ENCODE data around the gene CAMTA1. TPM values are rescaled to one million over a fixed set of nuclear protein-coding genes. Genes with fewer than 3 reads are reported as not detected.

CAMTA1 gene
- total RNA-seq, 1 experiment from 2014 or later = 82.2 TPM

DNA sequence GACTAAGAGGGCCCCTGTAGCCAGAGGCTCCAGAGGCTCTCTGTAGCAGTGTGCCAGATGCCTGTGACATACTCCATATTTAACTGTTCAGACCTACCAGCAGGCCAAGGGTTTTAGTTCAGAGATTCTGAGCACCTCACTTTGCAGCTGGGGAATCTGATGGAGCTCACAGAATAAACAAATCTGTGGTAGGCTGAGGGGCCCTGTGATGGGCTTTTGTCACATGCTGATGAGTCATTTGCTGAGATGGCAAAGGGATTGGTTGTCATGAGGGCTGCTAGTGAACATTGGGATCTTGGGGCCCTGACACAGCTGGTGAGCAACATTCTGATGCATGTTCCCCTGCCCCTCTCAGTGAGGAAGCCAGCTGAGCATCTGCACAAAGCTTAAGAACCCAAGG, 482.2 kb downstream of the CAMTA1 start:
- H3K27me3 ChIP-seq (ENCODE audit: control insufficient read depth, insufficient read depth, low read length) = no peaks in the 10 kb centered on the region
- intact Hi-C loops (cut with micrococcal nuclease; ENCODE audit: unreplicated experiment) (no loop called here), in situ Hi-C loops (cut with HindIII; ENCODE audit: low pct_unique_long_range_greater_than_20kb, low sequenced_read_pairs) (no loop called here)
- H3K36me3 ChIP-seq (ENCODE audit: control insufficient read depth, insufficient read depth, low read length) = no peaks in the 10 kb centered on the region
- POLR2A ChIA-PET = no interaction called here
- BruUV-seq (replicated peaks) = no TSS peak
- no peak for TF ChIP-seq POLR2AphosphoS5 (IDR thresholded peaks at IDR 0.05; ENCODE audit: low read depth, low read length)
- CTCF ChIA-PET = no interaction called here
- ATAC-seq (no peak), DNase-seq (ENCODE audit: low read depth, low spot score) (no peak)
- no peak overlapping the region for H3K4me3 ChIP-seq (ENCODE audit: low read depth in 2 of 2, low read length in 2 of 2)
- H3K4me1 ChIP-seq (ENCODE audit: control insufficient read depth, insufficient read depth, low read length) = peaks cover 21% of the 10 kb centered on the region
- no peak overlapping the region for H3K27ac ChIP-seq (ENCODE audit: low read length)
- peaks cover 14% of the 10 kb centered on the region; the same call in 1 of the 2 replicates for H3K9me3 ChIP-seq (ENCODE audit: control insufficient read depth, insufficient read depth, low read depth, low read length)

DNA sequence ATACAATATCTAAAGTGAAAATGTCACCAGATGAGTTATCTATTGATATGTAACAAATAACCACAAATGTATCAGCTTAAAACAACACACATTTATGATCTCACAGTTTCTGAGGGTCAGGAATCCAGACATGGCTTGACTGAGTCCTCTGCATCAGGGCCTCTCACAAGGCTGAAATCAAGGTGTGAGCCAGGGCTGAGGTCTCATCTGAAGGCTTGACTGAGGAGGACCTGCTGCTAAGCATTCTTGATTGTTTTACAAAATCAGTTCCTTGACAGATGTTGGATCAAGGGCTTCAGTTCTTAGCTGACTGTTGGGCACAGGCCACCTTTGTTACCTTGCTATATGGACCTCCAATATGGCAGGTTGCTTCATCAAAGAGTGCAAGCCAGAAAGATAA, 483.7 kb downstream of the CAMTA1 start:
- CTCF ChIA-PET = no interaction called here
- ATAC-seq (no peak), DNase-seq (ENCODE audit: low read depth, low spot score) (no peak)
- no peaks in the 10 kb centered on the region for H3K27me3 ChIP-seq (ENCODE audit: control insufficient read depth, insufficient read depth, low read length)
- TF ChIP-seq TCF7L2 (IDR thresholded peaks at IDR 0.05; ENCODE audit: low read depth, low read length) (no peak), SIN3A (IDR thresholded peaks at IDR 0.05; ENCODE audit: borderline replicate concordance, insufficient read depth, low read depth, low read length) (no peak), POLR2AphosphoS5 (IDR thresholded peaks at IDR 0.05; ENCODE audit: low read depth, low read length) (no peak)
- TF ChIP-seq, protein P1, sequence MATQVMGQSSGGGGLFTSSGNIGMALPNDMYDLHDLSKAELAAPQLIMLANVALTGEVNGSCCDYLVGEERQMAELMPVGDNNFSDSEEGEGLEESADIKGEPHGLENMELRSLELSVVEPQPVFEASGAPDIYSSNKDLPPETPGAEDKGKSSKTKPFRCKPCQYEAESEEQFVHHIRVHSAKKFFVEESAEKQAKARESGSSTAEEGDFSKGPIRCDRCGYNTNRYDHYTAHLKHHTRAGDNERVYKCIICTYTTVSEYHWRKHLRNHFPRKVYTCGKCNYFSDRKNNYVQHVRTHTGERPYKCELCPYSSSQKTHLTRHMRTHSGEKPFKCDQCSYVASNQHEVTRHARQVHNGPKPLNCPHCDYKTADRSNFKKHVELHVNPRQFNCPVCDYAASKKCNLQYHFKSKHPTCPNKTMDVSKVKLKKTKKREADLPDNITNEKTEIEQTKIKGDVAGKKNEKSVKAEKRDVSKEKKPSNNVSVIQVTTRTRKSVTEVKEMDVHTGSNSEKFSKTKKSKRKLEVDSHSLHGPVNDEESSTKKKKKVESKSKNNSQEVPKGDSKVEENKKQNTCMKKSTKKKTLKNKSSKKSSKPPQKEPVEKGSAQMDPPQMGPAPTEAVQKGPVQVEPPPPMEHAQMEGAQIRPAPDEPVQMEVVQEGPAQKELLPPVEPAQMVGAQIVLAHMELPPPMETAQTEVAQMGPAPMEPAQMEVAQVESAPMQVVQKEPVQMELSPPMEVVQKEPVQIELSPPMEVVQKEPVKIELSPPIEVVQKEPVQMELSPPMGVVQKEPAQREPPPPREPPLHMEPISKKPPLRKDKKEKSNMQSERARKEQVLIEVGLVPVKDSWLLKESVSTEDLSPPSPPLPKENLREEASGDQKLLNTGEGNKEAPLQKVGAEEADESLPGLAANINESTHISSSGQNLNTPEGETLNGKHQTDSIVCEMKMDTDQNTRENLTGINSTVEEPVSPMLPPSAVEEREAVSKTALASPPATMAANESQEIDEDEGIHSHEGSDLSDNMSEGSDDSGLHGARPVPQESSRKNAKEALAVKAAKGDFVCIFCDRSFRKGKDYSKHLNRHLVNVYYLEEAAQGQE (IDR thresholded peaks at IDR 0.05; ENCODE audit: insufficient read depth in 1 of 2, low read depth in 2 of 2, low read length in 1 of 2) = no peak
- TF ChIP-seq, protein P2, sequence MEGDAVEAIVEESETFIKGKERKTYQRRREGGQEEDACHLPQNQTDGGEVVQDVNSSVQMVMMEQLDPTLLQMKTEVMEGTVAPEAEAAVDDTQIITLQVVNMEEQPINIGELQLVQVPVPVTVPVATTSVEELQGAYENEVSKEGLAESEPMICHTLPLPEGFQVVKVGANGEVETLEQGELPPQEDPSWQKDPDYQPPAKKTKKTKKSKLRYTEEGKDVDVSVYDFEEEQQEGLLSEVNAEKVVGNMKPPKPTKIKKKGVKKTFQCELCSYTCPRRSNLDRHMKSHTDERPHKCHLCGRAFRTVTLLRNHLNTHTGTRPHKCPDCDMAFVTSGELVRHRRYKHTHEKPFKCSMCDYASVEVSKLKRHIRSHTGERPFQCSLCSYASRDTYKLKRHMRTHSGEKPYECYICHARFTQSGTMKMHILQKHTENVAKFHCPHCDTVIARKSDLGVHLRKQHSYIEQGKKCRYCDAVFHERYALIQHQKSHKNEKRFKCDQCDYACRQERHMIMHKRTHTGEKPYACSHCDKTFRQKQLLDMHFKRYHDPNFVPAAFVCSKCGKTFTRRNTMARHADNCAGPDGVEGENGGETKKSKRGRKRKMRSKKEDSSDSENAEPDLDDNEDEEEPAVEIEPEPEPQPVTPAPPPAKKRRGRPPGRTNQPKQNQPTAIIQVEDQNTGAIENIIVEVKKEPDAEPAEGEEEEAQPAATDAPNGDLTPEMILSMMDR (IDR thresholded peaks at IDR 0.05) = no peak
- H3K27ac ChIP-seq (ENCODE audit: low read length) = no peak overlapping the region
- intact Hi-C loops (cut with micrococcal nuclease; ENCODE audit: unreplicated experiment) = no loop called here
- H3K4me1 ChIP-seq (ENCODE audit: control insufficient read depth, insufficient read depth, low read length) = peaks cover 18% of the 10 kb centered on the region
- H3K9me3 ChIP-seq (ENCODE audit: control insufficient read depth, insufficient read depth, low read depth, low read length) = peaks cover 14% of the 10 kb centered on the region; the same call in 1 of the 2 replicates
- in situ Hi-C loops (cut with HindIII; ENCODE audit: low pct_unique_long_range_greater_than_20kb, low sequenced_read_pairs) = no loop called here
- H3K4me3 ChIP-seq (ENCODE audit: low read depth in 2 of 2, low read length in 2 of 2) = no peak overlapping the region
- BruUV-seq (replicated peaks) = no TSS peak
- H3K36me3 ChIP-seq (ENCODE audit: control insufficient read depth, insufficient read depth, low read length) = no peaks in the 10 kb centered on the region
- POLR2A ChIA-PET = no interaction called here

DNA sequence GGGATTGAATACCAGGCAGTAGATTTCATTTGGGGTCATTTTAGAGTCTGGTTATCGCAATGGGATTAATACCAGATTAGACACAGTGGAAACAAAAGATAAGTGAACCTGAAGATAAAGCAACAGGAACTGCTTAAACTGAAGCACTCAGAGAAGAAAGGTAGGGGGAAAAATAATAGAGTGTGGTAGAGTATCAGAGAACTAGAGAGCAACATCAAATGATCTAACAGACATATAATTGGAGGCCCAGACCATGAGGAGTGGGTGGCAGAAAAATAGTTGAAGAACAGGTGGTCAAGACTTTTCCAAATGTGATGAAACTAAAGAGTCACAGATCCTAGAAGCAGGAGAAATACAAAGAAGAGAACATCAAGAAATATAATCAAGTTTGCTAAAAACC, 484.3 kb downstream of the CAMTA1 start:
- Histone ChIP-seq H3K36me3 (ENCODE audit: control insufficient read depth, insufficient read depth, low read length) (no peaks in the 10 kb centered on the region), H3K4me3 (ENCODE audit: low read depth in 2 of 2, low read length in 2 of 2) (no peak overlapping the region), H3K9me3 (ENCODE audit: control insufficient read depth, insufficient read depth, low read depth, low read length) (peaks cover 14% of the 10 kb centered on the region; the same call in 1 of the 2 replicates), H3K4me1 (ENCODE audit: control insufficient read depth, insufficient read depth, low read length) (peaks cover 14% of the 10 kb centered on the region), H3K27ac (ENCODE audit: low read length) (no peak overlapping the region), H3K27me3 (ENCODE audit: control insufficient read depth, insufficient read depth, low read length) (no peaks in the 10 kb centered on the region)
- intact Hi-C loops (cut with micrococcal nuclease; ENCODE audit: unreplicated experiment) (no loop called here), in situ Hi-C loops (cut with HindIII; ENCODE audit: low pct_unique_long_range_greater_than_20kb, low sequenced_read_pairs) (no loop called here)
- TF ChIP-seq SIN3A (IDR thresholded peaks at IDR 0.05; ENCODE audit: borderline replicate concordance, insufficient read depth, low read depth, low read length) = no peak
- TF ChIP-seq, protein P2 (IDR thresholded peaks at IDR 0.05) = no peak
- no peak for TF ChIP-seq POLR2AphosphoS5 (IDR thresholded peaks at IDR 0.05; ENCODE audit: low read depth, low read length)
- TF ChIP-seq, protein P1 (IDR thresholded peaks at IDR 0.05; ENCODE audit: insufficient read depth in 1 of 2, low read depth in 2 of 2, low read length in 1 of 2) = no peak
- no peak for TF ChIP-seq TCF7L2 (IDR thresholded peaks at IDR 0.05; ENCODE audit: low read depth, low read length)
- no TSS peak for BruUV-seq (replicated peaks)
- ATAC-seq = no peak
- DNase-seq (ENCODE audit: low read depth, low spot score) = no peak
- CTCF ChIA-PET = no interaction called here
- POLR2A ChIA-PET = no interaction called here
